GM19193 (cell line): ENCODE measurements around the gene CPZ.

Experiments
- POLR2A ChIP-seq: IDR thresholded peaks from 4 replicates; pipeline ENCODE4 v1.6.1; 2011; ENCODE audit not compliant: insufficient read depth, insufficient read length; ENCODE audit errors: extremely low read depth

CPZ gene

GRCh38 chr4:8595237-8596087, 2.9 kb downstream of the CPZ start:
- no peak for TF ChIP-seq POLR2A

GRCh38 chr4:8596891-8597290, 4.3 kb downstream of the CPZ start:
- no peak for TF ChIP-seq POLR2A

- TF ChIP-seq POLR2A = no peak
Observed at GRCh38 chr4:8597319-8597718, 4.8 kb downstream of the CPZ start.

- TF ChIP-seq POLR2A = no peak
Observed at GRCh38 chr4:8597791-8598190, 5.2 kb downstream of the CPZ start.

GRCh38 chr4:8598391-8599090, 6.0 kb downstream of the CPZ start:
- no peak for TF ChIP-seq POLR2A

DNA sequence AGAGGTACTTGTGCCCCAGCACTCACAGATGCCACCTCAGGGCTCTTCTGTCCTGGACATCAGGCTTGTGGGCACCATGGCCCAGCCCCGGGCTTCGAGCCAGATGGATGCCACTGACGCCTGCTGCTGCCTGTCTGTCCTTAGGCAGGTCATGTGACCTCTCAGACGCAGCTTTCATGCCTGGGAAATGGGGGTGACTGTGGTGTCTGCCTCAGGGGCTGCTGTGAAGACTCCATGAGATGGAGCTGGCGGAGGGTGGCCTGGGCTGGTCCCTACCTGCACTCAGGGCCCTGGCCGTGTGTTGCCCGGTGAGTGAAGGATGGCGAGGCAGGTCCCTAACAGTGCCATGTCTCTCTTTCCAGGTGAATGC, 6.5 kb downstream of the CPZ start:
- no peak for TF ChIP-seq POLR2A

- TF ChIP-seq POLR2A = no peak
Observed at GRCh38 chr4:8599657-8600056, 7.1 kb downstream of the CPZ start.

DNA sequence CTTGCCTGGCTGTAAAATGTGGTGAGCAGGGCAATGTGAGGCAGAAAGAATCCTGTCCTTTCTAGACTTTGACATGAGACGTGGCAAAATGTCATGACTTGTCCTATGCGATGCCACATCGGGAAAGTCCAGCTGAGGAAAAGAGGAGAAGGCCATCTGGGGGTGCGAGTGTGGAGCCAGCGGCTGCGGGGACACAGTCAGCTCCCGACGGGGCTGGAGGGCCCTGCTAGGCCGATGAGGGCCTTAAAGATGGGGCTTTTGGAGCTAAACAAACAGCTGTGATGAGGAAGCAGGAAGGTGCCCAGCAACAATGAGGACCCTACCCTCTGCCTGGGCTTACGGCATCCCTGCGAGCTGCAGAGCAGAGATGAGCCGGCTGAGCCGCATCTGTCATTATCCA, 7.7 kb downstream of the CPZ start:
- no peak for TF ChIP-seq POLR2A

- no peak for TF ChIP-seq POLR2A
Observed at GRCh38 chr4:8600686-8601085, 8.1 kb downstream of the CPZ start.

GRCh38 chr4:8601086-8601485, 8.5 kb downstream of the CPZ start:
- TF ChIP-seq POLR2A = no peak

GRCh38 chr4:8601556-8601955, 9.0 kb downstream of the CPZ start:
- no peak for TF ChIP-seq POLR2A

DNA sequence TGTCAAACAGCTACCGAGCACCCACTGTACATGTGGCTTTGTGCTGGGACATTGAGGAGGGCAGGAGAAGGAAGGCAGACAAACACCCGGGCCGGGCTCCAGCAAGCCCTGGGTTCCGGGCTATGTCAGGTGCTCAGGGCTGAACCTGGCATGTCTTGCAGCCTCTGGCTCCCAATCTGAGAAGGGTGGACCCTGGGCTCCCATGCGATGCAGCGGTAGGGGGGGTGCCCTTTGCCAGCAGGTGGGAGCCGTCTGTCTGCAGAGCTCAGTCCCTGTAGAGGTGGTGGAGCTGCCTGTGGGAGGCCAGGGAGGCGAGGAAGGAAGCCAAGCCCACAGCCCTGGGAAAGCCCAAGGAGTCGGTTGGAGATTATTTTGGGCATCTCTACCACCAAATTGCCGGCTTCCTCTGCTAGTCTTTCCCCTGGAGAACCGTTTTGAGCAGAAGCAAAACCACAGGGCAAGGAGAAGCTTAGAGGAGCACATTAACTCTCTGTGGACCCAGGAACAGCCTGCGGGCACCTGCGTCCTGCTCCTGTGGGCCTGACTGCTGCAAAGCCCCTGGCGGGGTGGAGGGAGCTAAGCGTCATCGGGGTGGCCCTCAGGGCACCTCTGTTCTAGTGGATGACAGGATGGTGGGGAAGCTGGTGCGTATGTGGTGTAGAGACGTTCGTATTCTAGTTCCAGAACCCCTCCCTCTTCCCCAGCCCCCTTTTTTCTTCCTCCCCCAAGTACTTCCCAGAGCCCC, 10.3 kb downstream of the CPZ start:
- TF ChIP-seq POLR2A = no peak

GRCh38 chr4:8603931-8604330, 11.4 kb downstream of the CPZ start:
- TF ChIP-seq POLR2A = no peak

GRCh38 chr4:8605289-8605688, 12.7 kb downstream of the CPZ start:
- no peak for TF ChIP-seq POLR2A

DNA sequence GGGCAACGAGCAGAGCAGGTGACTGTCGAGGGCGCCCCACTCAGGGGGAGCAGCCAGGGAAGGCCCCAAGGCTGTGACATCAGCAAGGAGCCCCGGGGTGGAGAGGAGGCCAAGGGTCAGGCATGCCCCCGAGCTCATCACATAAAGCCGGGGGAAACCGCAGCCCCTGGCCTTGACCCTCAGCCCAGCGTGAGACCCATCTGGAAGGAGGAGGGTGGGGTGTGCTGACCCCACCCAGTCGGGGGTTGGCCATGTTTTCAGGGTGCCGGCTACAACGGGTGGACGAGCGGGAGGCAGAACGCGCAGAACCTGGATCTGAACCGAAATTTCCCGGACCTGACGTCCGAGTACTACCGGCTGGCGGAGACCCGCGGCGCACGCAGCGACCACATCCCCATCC, 13.9 kb downstream of the CPZ start:
- no peak for TF ChIP-seq POLR2A
